OCI-LY7 (cell line): ENCODE data around the gene KRT23.

ENCODE experiments used
- EZH2phosphoT487 ChIP-seq: fragments of 200-600 bp; sonication (generic); IDR thresholded peaks from 2 replicates; pipeline ENCODE4 v1.6.1; 2018; ENCODE audit warnings: low read depth, borderline replicate concordance, mild to moderate bottlenecking, mixed run types, antibody characterized with exemption, low read length, moderate library complexity, mixed read lengths
- TF ChIP-seq, protein P1 (sequence below): fragments of 200-600 bp; sonication (generic); conservative IDR thresholded peaks from 2 replicates; pipeline ENCODE4 v1.5.1; 2014; ENCODE audit warnings: mild to moderate bottlenecking, antibody characterized with exemption, low read length, moderate library complexity, mixed read lengths

DNA sequence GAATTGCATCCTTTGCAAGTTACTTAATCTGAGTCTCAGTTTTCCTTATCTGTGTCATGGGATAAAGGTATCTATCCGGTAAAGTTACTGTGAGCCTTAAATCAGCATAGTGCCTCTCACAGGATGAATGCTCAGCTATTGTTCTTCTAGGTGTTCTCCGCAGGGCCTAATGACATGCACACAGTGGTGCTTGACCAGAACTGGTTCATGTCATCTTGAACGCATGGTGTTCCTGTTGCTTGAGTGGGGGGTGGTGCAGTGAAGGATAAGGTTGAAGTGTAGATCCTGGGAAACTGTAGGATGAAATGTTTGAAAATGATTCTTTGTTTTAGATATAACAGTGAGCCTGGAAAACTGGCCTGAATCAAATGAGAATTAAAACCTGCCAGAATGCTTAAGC is 42.7 kb upstream of the KRT23 start:
- TF ChIP-seq, protein P1, sequence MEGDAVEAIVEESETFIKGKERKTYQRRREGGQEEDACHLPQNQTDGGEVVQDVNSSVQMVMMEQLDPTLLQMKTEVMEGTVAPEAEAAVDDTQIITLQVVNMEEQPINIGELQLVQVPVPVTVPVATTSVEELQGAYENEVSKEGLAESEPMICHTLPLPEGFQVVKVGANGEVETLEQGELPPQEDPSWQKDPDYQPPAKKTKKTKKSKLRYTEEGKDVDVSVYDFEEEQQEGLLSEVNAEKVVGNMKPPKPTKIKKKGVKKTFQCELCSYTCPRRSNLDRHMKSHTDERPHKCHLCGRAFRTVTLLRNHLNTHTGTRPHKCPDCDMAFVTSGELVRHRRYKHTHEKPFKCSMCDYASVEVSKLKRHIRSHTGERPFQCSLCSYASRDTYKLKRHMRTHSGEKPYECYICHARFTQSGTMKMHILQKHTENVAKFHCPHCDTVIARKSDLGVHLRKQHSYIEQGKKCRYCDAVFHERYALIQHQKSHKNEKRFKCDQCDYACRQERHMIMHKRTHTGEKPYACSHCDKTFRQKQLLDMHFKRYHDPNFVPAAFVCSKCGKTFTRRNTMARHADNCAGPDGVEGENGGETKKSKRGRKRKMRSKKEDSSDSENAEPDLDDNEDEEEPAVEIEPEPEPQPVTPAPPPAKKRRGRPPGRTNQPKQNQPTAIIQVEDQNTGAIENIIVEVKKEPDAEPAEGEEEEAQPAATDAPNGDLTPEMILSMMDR, result no peak
- TF ChIP-seq EZH2phosphoT487, result no peak
